ENCODE measurements around the gene MID1.

Gene MID1

GRCh38 chrX:10492250-10492649 is 128.1 kb downstream of the MID1 start:
- H3K4me1 ChIP-seq = no peaks in the 10 kb centered on the region
- H3K27me3 ChIP-seq = peaks cover 64 to 99% (median 92%) of the 10 kb centered on the region in 11 experiments
- no peak overlapping the region for H3K4me3 ChIP-seq
- H3K4me2 ChIP-seq = no peak overlapping the region
- no peak for TF ChIP-seq Cebpa-rat (IDR thresholded peaks at IDR 0.05)
- no peak overlapping the region for H3K9ac ChIP-seq
- H3K36me3 ChIP-seq = no peaks in the 10 kb centered on the region
- no peak overlapping the region for H3K27ac ChIP-seq
- H3K9me3 ChIP-seq (replicated peaks in 1 of 11) = no peaks in the 10 kb centered on the region
- no peaks in the 10 kb centered on the region; a peak in 1 of 22 replicates for H4K20me1 ChIP-seq

DNA sequence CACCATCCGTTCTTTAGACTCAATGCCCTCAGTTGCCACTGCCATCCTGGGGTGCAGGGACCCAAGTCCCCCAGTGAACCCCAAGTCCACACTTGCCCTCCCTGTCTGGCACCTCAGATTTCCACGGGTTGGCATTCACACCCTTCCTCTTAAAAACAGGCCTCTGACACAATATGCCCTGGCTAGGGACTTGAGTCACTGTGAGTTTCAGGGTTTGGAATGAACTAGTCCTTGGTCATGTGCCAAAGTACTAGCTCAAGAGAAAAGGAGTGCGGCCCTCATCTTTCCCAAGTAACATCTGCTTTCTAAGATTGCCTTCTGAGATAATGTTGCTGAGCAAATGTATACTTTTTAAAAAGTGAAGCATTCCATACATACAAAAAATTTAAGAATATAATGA is 134.0 kb downstream of the MID1 start:
- no peak for TF ChIP-seq Cebpa-rat (IDR thresholded peaks at IDR 0.05)
- Histone ChIP-seq H3K4me2 (no peak overlapping the region), H3K9ac (no peak overlapping the region), H3K4me1 (peaks cover 0 to 29% (median 20%) of the 10 kb centered on the region in 10 experiments; a peak in 16 of 20 replicates), H3K9me3 (replicated peaks in 1 of 11) (no peaks in the 10 kb centered on the region), H3K27ac (no peak overlapping the region), H3K36me3 (no peaks in the 10 kb centered on the region), H4K20me1 (peaks cover 0 to 7% (median 0%) of the 10 kb centered on the region in 11 experiments; a peak in 1 of 22 replicates), H3K27me3 (peaks cover 53 to 97% (median 94%) of the 10 kb centered on the region in 11 experiments), H3K4me3 (no peak overlapping the region)

GRCh38 chrX:10485326-10485725 is 135.1 kb downstream of the MID1 start:
- Histone ChIP-seq H3K9me3 (replicated peaks in 1 of 11) (no peaks in the 10 kb centered on the region), H4K20me1 (peaks cover 0 to 7% (median 0%) of the 10 kb centered on the region in 11 experiments; a peak in 1 of 22 replicates), H3K4me1 (peaks cover 0 to 38% (median 20%) of the 10 kb centered on the region in 10 experiments; a peak in 16 of 20 replicates), H3K4me2 (no peak overlapping the region), H3K27me3 (peaks cover 47 to 97% (median 93%) of the 10 kb centered on the region in 11 experiments), H3K4me3 (no peak overlapping the region), H3K9ac (no peak overlapping the region), H3K27ac (no peak overlapping the region), H3K36me3 (no peaks in the 10 kb centered on the region)
- TF ChIP-seq Cebpa-rat (IDR thresholded peaks at IDR 0.05) = no peak

- Histone ChIP-seq H3K9me3 (replicated peaks in 1 of 11) (peaks cover 0 to 3% (median 0%) of the 10 kb centered on the region in 11 experiments; a peak in 3 of 22 replicates), H3K27me3 (peaks cover 52 to 97% (median 93%) of the 10 kb centered on the region in 11 experiments), H3K4me2 (no peak overlapping the region)
These were observed 135.6 kb downstream of the MID1 start for GRCh38 chrX:10484683-10485247.

DNA sequence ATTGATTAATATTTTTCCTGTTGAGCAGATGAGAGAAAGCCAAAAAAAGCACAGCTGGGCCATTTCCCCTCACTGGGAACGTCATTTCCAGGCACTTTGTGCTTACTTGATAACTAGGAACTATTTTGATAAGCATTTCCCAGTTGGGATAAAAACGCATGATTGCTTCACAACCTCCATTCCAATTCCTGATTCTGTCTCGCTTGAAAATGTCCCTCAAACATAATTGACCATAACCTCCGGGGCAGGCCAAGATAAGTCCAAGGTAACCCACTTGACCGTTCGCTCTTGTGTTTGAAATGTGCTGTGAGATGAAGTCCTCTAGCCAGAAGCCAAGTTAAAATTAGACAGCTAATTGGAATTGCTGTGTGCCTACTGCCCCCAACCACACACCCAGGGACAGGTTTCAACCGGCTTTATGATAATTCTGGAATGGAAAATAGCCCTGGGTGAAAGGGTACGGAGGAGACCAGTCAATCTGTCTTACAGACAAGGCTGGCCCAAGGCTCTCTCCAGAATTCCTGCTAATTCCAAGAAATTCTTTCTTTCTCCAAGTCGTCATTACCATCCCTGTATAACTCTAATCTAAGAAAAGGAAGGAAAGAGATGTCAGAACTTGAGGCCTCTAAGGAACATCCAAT is 137.1 kb downstream of the MID1 start:
- peaks cover 52 to 96% (median 91%) of the 10 kb centered on the region in 11 experiments for H3K27me3 ChIP-seq
- peaks cover 0 to 38% (median 20%) of the 10 kb centered on the region in 10 experiments; a peak in 16 of 20 replicates for H3K4me1 ChIP-seq
- no peak overlapping the region for H3K9ac ChIP-seq
- peaks cover 0 to 7% (median 0%) of the 10 kb centered on the region in 11 experiments; a peak in 1 of 22 replicates for H4K20me1 ChIP-seq
- no peak overlapping the region for H3K27ac ChIP-seq
- peaks cover 0 to 8% (median 0%) of the 10 kb centered on the region in 11 experiments; a peak in 4 of 22 replicates for H3K9me3 ChIP-seq (replicated peaks in 1 of 11)
- no peak for TF ChIP-seq Cebpa-rat (IDR thresholded peaks at IDR 0.05)
- peak overlapping the region in 7 of 11 experiments; percentile 53 to 73 (median 66); a peak in 10 of 22 replicates for H3K4me2 ChIP-seq
- H3K36me3 ChIP-seq = no peaks in the 10 kb centered on the region
- no peak overlapping the region for H3K4me3 ChIP-seq

More at GRCh38 chrX:10484683-10485247, 135.6 kb downstream of the MID1 start:
- no peak overlapping the region for H3K9ac ChIP-seq
- no peak overlapping the region for H3K4me3 ChIP-seq
- peaks cover 0 to 7% (median 0%) of the 10 kb centered on the region in 11 experiments; a peak in 1 of 22 replicates for H4K20me1 ChIP-seq
- H3K4me1 ChIP-seq = peaks cover 0 to 38% (median 20%) of the 10 kb centered on the region in 10 experiments; a peak in 16 of 20 replicates
- no peak for TF ChIP-seq Cebpa-rat (IDR thresholded peaks at IDR 0.05)
- H3K27ac ChIP-seq = no peak overlapping the region
- H3K36me3 ChIP-seq = no peaks in the 10 kb centered on the region

DNA sequence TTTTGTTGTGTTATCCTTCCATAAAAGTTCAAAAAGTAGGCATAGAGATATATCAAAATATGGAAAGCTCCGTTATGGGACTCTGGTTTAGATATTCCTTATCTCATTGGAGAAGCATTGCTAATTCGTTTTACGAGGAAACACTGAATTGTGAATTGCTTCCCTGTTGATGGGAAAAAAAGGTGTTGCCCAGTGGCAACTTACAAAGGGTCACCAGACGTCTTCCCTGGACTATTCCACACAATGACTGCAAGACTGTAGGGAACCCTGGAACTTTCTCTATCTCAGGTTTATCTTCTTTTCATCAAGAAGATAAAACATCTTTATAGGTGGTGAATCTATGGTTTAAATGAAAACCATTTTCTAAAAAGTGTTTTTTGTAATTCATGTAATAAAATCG is 137.7 kb downstream of the MID1 start:
- H3K9ac ChIP-seq = no peak overlapping the region
- H3K27ac ChIP-seq = no peak overlapping the region
- H3K9me3 ChIP-seq (replicated peaks in 1 of 11) = peaks cover 0 to 8% (median 0%) of the 10 kb centered on the region in 11 experiments; a peak in 4 of 22 replicates
- no peak for TF ChIP-seq Cebpa-rat (IDR thresholded peaks at IDR 0.05)
- H3K4me2 ChIP-seq = peak overlapping the region; percentile 30 to 73 (median 61); a peak in 21 of 22 replicates
- H4K20me1 ChIP-seq = peaks cover 0 to 7% (median 0%) of the 10 kb centered on the region in 11 experiments; a peak in 1 of 22 replicates
- peaks cover 53 to 96% (median 91%) of the 10 kb centered on the region in 11 experiments for H3K27me3 ChIP-seq
- H3K36me3 ChIP-seq = no peaks in the 10 kb centered on the region
- peaks cover 0 to 38% (median 20%) of the 10 kb centered on the region in 10 experiments; a peak in 16 of 20 replicates for H3K4me1 ChIP-seq
- peak overlapping the region in 3 of 10 experiments; percentile 18 to 33 (median 18); a peak in 2 of 20 replicates for H3K4me3 ChIP-seq

DNA sequence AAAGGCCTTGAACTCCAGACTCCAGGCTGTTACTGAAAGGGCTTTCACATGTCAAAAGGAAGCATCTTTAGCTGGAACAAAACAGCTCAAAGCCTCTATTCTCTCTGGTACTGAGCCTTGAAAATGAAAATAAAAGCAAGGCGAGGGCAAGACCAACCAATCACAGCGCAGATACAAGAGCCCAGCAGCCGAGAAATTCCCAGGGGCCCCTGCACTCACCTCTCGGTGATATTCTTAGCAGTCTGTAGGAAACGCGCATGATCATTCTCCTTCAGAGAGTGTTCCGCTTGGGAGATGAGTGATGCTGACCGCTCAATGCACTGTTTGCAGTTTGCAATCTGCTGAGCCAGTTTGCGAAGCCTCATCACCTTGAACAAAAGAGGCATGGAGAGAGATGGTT is 138.1 kb downstream of the MID1 start:
- H3K27me3 ChIP-seq = peaks cover 58 to 97% (median 92%) of the 10 kb centered on the region in 11 experiments
- peaks cover 0 to 12% (median 0%) of the 10 kb centered on the region in 11 experiments; a peak in 4 of 22 replicates for H3K9me3 ChIP-seq (replicated peaks in 1 of 11)
- TF ChIP-seq Cebpa-rat (IDR thresholded peaks at IDR 0.05) = no peak
- H3K4me1 ChIP-seq = peaks cover 0 to 38% (median 20%) of the 10 kb centered on the region in 10 experiments; a peak in 16 of 20 replicates
- peak overlapping the region in 6 of 10 experiments; percentile 11 to 33 (median 19); a peak in 4 of 20 replicates for H3K4me3 ChIP-seq
- no peaks in the 10 kb centered on the region for H3K36me3 ChIP-seq
- H3K9ac ChIP-seq = peak overlapping the region in 6 of 11 experiments; percentile 4 to 49 (median 17); a peak in 4 of 22 replicates
- H3K4me2 ChIP-seq = peak overlapping the region; percentile 30 to 73 (median 61)
- H4K20me1 ChIP-seq = peaks cover 0 to 7% (median 0%) of the 10 kb centered on the region in 11 experiments; a peak in 1 of 22 replicates
- peak overlapping the region in 6 of 11 experiments; percentile 1 to 64 (median 24); a peak in 7 of 22 replicates for H3K27ac ChIP-seq

GRCh38 chrX:10480861-10481260 is 139.5 kb downstream of the MID1 start:
- H3K9ac ChIP-seq = no peak overlapping the region
- peaks cover 0 to 38% (median 20%) of the 10 kb centered on the region in 10 experiments; a peak in 16 of 20 replicates for H3K4me1 ChIP-seq
- no peak overlapping the region for H3K27ac ChIP-seq
- no peaks in the 10 kb centered on the region; a peak in 1 of 22 replicates for H4K20me1 ChIP-seq
- no peaks in the 10 kb centered on the region for H3K36me3 ChIP-seq
- H3K9me3 ChIP-seq (replicated peaks in 1 of 11) = peaks cover 0 to 12% (median 0%) of the 10 kb centered on the region in 11 experiments; a peak in 4 of 22 replicates
- peaks cover 65 to 99% (median 94%) of the 10 kb centered on the region in 11 experiments for H3K27me3 ChIP-seq
- peak overlapping the region in 3 of 11 experiments; percentile 3 to 68 (median 66); a peak in 3 of 22 replicates for H3K4me2 ChIP-seq
- no peak for TF ChIP-seq Cebpa-rat (IDR thresholded peaks at IDR 0.05)
- H3K4me3 ChIP-seq = no peak overlapping the region
